Measurements from ENCODE around the gene PHF12.
"Not testable (repeated sequence)": the region's sequence is repeated elsewhere in the genome, so short reads cannot be mapped to it uniquely, and the experiment has no call there.

Gene PHF12

DNA sequence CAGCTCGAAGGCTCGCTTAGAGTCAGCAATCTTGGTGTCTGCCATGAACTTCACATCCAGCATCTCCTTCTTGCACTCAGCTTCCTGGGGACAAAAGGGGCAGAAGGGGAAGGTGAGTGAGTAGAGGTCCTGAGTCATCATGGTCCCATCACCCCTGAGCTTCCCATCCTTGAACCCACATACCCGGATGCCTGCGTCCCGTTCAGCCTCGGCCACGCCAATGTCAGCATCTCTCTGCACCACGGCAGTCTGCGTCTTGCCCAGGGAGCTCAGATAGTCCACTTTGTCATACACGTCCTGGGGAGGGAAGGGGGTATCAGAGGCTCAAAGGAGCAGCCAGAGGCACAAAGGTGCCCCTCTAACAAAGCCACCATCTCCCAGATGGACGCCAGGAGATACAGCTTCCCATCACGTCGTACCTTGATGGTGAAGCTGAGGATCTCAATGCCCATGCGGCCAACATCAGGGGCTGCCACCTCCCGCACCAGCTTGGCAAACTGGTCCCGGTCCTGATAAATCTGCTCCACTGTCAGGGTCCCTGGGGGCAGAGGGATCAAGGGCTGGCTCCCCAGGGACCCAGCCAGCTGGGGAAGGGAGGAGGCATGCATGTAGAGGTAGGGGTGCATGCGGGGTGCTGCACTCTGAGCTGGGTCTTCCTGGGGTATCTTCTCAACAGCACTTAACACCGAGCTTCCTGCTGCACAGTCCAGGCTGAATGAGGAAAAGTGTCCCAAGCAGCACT, 69.0 kb downstream of the PHF12 start:
- H3K9ac ChIP-seq (ENCODE audit: low read depth, low read length): no peak overlapping the region
- no peaks in the 10 kb centered on the region for H3K27me3 ChIP-seq (ENCODE audit: control insufficient read depth, insufficient read depth, low read length)
- no peak overlapping the region for H3K4me2 ChIP-seq (ENCODE audit: low read length)
- H3K36me3 ChIP-seq (ENCODE audit: insufficient read depth, low read length): peaks cover 36% of the 10 kb centered on the region
- H3K4me3 ChIP-seq (ENCODE audit: low read length): no peak overlapping the region
- peaks cover 3% of the 10 kb centered on the region for H3K4me1 ChIP-seq (ENCODE audit: control insufficient read depth, insufficient read depth, low read length)
- no peaks in the 10 kb centered on the region for H3K9me3 ChIP-seq (replicated peaks; ENCODE audit: low read length)

GRCh38 chr17:28881533-28882056, 69.7 kb downstream of the PHF12 start:
- peaks cover 3% of the 10 kb centered on the region for H3K4me1 ChIP-seq (ENCODE audit: control insufficient read depth, insufficient read depth, low read length)
- no peaks in the 10 kb centered on the region for H3K27me3 ChIP-seq (ENCODE audit: control insufficient read depth, insufficient read depth, low read length)
- no peak overlapping the region for H3K4me2 ChIP-seq (ENCODE audit: low read length)
- H3K4me3 ChIP-seq (ENCODE audit: low read length): no peak overlapping the region
- H3K36me3 ChIP-seq (ENCODE audit: insufficient read depth, low read length): peaks cover 33% of the 10 kb centered on the region
- H3K9me3 ChIP-seq (replicated peaks; ENCODE audit: low read length): no peaks in the 10 kb centered on the region
- no peak overlapping the region for H3K9ac ChIP-seq (ENCODE audit: low read depth, low read length)

DNA sequence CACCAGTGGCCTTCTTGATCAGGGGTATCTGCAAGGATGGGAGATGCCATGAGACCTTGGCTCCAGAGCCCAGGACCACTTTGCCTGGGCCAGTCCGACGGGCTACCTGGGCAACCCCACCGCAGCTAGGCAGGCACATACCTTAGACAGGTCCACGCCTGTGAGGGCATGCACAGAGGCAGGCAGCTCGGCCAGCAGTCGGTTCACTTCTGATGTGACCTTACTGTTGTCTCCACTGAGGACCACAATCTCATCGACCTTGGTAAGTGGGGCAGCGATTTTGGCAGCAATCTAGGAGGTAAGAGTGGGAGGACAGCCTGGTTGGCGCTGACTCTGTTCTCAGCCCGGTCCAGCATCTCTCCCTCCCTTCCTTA, 70.8 kb downstream of the PHF12 start:
- no peaks in the 10 kb centered on the region for H3K9me3 ChIP-seq (replicated peaks; ENCODE audit: low read length)
- peaks cover 3% of the 10 kb centered on the region for H3K4me1 ChIP-seq (ENCODE audit: control insufficient read depth, insufficient read depth, low read length)
- H3K27me3 ChIP-seq (ENCODE audit: control insufficient read depth, insufficient read depth, low read length): no peaks in the 10 kb centered on the region
- H3K9ac ChIP-seq (ENCODE audit: low read depth, low read length): no peak overlapping the region
- no peak overlapping the region for H3K4me3 ChIP-seq (ENCODE audit: low read length)
- no peak overlapping the region for H3K4me2 ChIP-seq (ENCODE audit: low read length)
- peaks cover 33% of the 10 kb centered on the region for H3K36me3 ChIP-seq (ENCODE audit: insufficient read depth, low read length)

DNA sequence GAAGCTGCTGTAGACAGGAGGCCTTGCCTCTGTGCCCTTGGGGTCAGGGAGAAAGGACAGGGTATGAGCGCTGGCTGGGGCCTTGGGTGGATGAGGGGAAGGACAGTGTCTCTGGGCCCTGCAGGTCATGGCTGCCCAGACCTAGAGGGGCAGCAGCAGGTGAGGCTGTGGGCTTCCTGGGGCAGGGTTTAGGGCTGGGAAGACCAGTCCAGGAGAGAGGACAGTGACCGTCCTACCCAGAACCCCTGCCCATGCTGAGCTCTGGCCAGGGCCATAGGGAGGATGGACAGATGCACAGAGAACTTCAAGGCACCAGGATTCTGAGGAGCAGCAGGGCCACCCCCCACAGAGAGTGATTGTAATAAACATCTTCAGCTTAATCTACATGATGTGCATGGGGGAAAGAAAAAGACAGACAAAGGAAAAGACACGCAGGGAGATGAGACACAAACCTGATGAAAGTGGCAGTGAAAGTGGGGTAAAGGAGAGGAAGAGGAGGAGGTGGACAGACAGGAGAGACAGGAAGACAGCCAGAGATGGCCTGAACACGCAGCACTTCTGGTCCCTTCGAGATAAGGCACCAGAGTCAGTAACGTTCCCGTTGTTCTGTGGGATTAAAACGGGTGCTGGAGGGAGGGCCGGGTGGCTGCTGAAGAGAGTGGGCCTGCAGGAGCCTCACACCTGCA, 71.3 kb downstream of the PHF12 start:
- H3K9ac ChIP-seq (ENCODE audit: low read depth, low read length): no peak overlapping the region
- no peak overlapping the region for H3K4me3 ChIP-seq (ENCODE audit: low read length)
- no peaks in the 10 kb centered on the region for H3K9me3 ChIP-seq (replicated peaks; ENCODE audit: low read length)
- H3K4me2 ChIP-seq (ENCODE audit: low read length): no peak overlapping the region
- H3K4me1 ChIP-seq (ENCODE audit: control insufficient read depth, insufficient read depth, low read length): peaks cover 3% of the 10 kb centered on the region
- peaks cover 33% of the 10 kb centered on the region for H3K36me3 ChIP-seq (ENCODE audit: insufficient read depth, low read length)
- H3K27me3 ChIP-seq (ENCODE audit: control insufficient read depth, insufficient read depth, low read length): no peaks in the 10 kb centered on the region

DNA sequence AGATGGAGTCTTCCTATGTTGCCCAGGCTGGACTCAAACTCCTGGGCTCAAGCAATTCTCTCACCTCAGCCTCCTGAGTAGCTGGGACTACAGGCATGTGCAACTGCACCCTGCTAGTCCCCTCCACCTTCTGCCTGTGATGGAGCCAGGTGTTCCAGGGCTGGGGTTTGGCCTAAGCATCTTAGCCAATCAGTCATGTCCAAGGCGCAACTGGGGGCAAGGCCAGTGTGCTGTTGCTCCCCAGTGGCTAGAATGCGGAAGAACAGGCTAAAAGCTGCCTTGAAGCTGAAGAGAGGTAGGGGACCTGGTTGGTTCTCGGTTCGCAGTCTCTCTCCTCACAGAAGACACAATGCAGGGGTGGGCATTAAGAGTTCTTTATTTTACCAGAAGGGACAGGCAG, 72.3 kb downstream of the PHF12 start:
- Histone ChIP-seq H3K4me1 (ENCODE audit: control insufficient read depth, insufficient read depth, low read length) (peaks cover 3% of the 10 kb centered on the region), H3K4me2 (ENCODE audit: low read length) (no peak overlapping the region), H3K4me3 (ENCODE audit: low read length) (no peak overlapping the region), H3K27me3 (ENCODE audit: control insufficient read depth, insufficient read depth, low read length) (no peaks in the 10 kb centered on the region), H3K9ac (ENCODE audit: low read depth, low read length) (no peak overlapping the region), H3K36me3 (ENCODE audit: insufficient read depth, low read length) (peaks cover 28% of the 10 kb centered on the region), H3K9me3 (replicated peaks; ENCODE audit: low read length) (no peaks in the 10 kb centered on the region)

- Histone ChIP-seq H3K9ac (ENCODE audit: low read depth, low read length) (no peak overlapping the region), H3K27me3 (ENCODE audit: control insufficient read depth, insufficient read depth, low read length) (no peaks in the 10 kb centered on the region), H3K4me3 (ENCODE audit: low read length) (no peak overlapping the region), H3K4me1 (ENCODE audit: control insufficient read depth, insufficient read depth, low read length) (peaks cover 3% of the 10 kb centered on the region), H3K9me3 (replicated peaks; ENCODE audit: low read length) (no peaks in the 10 kb centered on the region), H3K36me3 (ENCODE audit: insufficient read depth, low read length) (peaks cover 28% of the 10 kb centered on the region), H3K4me2 (ENCODE audit: low read length) (no peak overlapping the region)
Measured at GRCh38 chr17:28878158-28878910, 73.0 kb downstream of the PHF12 start.

GRCh38 chr17:28877150-28877711, 74.1 kb downstream of the PHF12 start:
- not testable (repeated sequence) for H3K9me3 ChIP-seq (replicated peaks; ENCODE audit: low read length); H3K4me1 ChIP-seq (ENCODE audit: control insufficient read depth, insufficient read depth, low read length); H3K9ac ChIP-seq (ENCODE audit: low read depth, low read length); H3K27me3 ChIP-seq (ENCODE audit: control insufficient read depth, insufficient read depth, low read length); H3K4me2 ChIP-seq (ENCODE audit: low read length); H3K4me3 ChIP-seq (ENCODE audit: low read length)
- H3K36me3 ChIP-seq (ENCODE audit: insufficient read depth, low read length): peaks cover 28% of the 10 kb centered on the region

DNA sequence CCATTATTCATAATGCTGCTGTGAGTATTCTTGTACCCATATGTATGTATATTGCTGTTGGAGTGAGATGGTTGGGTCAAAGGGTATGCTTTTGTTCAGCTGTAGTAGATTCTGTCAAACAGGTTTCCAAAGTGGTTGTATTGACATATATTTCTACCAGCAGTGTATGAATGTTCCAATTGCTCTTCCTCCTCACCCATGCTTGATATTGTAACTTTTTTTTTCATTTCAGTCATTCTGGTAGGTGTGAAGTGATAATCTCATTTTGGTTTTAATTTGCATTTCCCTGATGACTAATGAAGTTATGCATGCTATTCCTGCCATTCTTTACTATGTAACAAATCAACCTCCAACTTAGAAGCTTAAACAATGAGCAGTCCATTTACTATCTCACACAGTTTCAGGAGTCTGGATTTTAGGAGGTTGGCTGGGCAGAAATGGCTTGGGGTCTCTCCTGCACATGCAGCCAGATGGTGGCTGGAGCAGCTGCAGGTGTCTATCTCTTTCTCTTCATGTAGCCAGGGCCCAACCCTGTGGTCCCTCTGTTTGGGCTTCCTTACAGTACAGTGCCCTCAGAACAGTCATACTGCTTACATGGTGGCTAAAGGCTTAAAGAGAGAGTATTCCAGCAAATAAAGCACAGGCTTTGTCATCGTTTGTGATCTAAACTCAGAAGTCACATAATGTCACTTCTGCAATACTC, 75.3 kb downstream of the PHF12 start:
- no peaks in the 10 kb centered on the region for H3K9me3 ChIP-seq (replicated peaks; ENCODE audit: low read length)
- peaks cover 18% of the 10 kb centered on the region for H3K36me3 ChIP-seq (ENCODE audit: insufficient read depth, low read length)
- H3K4me2 ChIP-seq (ENCODE audit: low read length): no peak overlapping the region
- no peak overlapping the region for H3K9ac ChIP-seq (ENCODE audit: low read depth, low read length)
- peaks cover 3% of the 10 kb centered on the region for H3K4me1 ChIP-seq (ENCODE audit: control insufficient read depth, insufficient read depth, low read length)
- no peak overlapping the region for H3K4me3 ChIP-seq (ENCODE audit: low read length)
- no peaks in the 10 kb centered on the region for H3K27me3 ChIP-seq (ENCODE audit: control insufficient read depth, insufficient read depth, low read length)

- Histone ChIP-seq H3K27me3 (ENCODE audit: control insufficient read depth, insufficient read depth, low read length) (no peaks in the 10 kb centered on the region), H3K4me1 (ENCODE audit: control insufficient read depth, insufficient read depth, low read length) (peaks cover 3% of the 10 kb centered on the region), H3K4me2 (ENCODE audit: low read length) (no peak overlapping the region), H3K9ac (ENCODE audit: low read depth, low read length) (no peak overlapping the region), H3K4me3 (ENCODE audit: low read length) (no peak overlapping the region), H3K9me3 (replicated peaks; ENCODE audit: low read length) (no peaks in the 10 kb centered on the region), H3K36me3 (ENCODE audit: insufficient read depth, low read length) (peaks cover 7% of the 10 kb centered on the region)
Measured at GRCh38 chr17:28874750-28875149, 76.6 kb downstream of the PHF12 start.

GRCh38 chr17:28873839-28874238, 77.5 kb downstream of the PHF12 start:
- Histone ChIP-seq H3K9me3 (replicated peaks; ENCODE audit: low read length) (no peaks in the 10 kb centered on the region), H3K4me1 (ENCODE audit: control insufficient read depth, insufficient read depth, low read length) (peaks cover 3% of the 10 kb centered on the region), H3K4me3 (ENCODE audit: low read length) (no peak overlapping the region), H3K36me3 (ENCODE audit: insufficient read depth, low read length) (no peaks in the 10 kb centered on the region), H3K4me2 (ENCODE audit: low read length) (no peak overlapping the region), H3K27me3 (ENCODE audit: control insufficient read depth, insufficient read depth, low read length) (no peaks in the 10 kb centered on the region), H3K9ac (ENCODE audit: low read depth, low read length) (no peak overlapping the region)

All from skeletal muscle satellite cell (primary cell).